EL (cell line): ENCODE results near the gene LAD1.

Source experiments
- DNase-seq: peaks from one replicate; pipeline ENCODE4 v3.0.0-alpha.2; 2016

LAD1 gene

DNA sequence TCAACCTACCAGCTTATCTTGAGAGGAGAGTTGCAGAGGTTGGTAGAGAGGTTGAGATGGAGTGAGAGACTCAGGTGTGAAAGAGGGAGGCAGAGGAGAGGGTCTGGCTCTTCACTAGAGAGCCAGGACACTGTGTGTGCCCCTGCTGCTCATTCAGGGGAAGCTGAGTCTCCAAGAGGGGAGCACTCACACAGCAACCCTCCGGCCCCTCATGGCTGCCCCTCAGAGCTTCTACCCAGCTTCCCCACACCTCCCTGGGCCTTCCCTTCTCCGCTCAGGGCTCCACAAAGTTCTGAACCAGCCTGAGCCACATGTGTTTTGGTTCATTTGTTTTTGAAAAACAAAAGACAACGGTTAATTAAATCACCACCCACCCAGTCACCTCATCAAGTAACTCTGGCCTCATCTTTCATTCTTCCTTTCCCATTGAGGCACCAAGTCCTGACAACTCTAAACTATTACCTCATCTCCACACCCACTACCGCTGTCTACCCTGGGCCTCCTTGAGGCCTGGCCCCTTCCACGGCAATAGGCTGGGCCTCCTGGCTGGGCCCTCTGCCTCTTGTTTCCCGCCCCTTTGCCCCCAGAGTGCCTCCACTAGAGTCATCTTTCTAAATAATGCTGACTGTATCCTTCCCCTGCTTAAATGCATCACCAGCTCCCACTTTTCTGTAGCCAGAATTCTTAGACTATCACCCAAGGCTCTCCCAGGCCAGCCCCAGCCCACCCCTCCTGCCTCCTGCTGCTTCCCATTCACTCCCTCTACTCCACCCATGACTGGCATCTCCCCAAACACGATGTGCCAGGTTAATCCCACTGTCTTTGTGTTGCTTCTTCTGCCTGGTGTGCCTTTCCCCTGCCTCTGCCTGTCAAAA is 54.7 kb downstream of the LAD1 start:
- DNase-seq: no peak

DNA sequence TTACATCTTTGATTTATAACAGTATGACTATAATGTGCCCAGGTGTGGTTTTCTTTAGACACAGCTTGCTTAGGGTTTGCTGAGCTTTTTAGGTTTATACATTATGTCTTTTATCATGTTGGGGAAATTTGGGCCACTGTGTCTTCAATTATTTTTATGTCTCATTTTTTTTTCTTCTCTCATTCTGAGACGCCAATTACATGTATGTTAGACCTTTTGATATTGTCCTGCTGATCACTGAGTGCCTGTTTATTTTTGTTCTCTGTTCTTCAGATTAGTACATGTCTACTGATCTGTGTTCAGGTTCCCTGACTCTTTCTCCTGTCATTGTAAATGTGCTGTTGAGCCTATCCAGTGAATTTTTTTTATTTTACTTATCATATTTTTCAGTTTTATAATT is 57.7 kb downstream of the LAD1 start:
- no peak for DNase-seq

DNA sequence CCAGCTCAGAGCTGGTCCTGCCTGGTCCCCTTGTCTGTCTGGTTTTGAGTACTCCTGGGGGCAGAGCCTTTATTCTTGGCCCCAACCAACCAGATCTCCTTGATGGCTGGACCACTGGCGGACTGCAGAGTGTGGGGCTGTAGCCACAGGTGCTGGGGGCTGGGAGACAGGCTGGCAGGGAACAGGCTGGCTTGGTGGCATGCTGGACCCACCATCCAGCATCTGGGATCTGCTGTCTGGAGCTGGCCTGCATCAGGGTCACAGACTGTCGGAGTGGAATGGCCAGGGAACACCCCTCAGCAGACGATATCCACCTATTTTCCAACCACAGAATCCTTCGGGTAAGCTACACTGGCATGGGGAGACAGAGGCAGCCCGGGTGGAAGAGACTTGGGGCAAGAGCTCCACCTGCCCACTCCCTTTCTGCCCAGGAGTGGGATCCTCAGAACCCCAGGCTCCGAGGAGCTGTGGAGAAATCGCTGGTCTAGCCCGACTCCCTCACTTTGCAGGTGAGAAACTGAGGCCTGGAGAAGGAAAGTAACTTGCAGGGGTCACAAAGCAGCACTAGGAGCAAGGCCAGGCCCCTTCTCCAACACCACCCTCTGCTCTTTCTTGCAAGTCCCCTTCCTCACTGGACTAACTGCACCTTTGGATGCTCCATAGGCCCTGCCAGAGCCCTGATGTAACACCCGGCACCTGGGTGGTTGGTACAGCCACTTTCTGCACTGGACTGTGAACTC is 62.2 kb downstream of the LAD1 start:
- no peak for DNase-seq

DNA sequence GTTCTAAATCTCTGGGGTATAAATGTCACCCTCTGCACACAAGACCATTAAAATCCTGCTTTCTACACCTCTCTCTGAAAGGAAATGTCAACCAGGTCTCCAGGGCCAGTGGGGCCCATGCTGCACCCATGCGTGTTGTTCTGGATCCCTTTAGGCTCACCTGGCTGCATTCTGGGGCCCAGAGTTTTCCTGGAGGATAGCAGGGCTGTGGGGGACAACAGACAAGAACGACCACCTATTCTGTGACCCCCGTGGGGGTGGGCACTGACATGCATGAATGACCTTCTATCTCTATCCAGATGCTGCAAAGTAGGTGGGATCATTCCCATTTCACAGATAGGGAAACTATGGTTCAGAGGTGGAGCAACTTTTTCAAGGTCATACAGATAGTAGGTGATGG is 63.2 kb downstream of the LAD1 start:
- DNase-seq: no peak

DNA sequence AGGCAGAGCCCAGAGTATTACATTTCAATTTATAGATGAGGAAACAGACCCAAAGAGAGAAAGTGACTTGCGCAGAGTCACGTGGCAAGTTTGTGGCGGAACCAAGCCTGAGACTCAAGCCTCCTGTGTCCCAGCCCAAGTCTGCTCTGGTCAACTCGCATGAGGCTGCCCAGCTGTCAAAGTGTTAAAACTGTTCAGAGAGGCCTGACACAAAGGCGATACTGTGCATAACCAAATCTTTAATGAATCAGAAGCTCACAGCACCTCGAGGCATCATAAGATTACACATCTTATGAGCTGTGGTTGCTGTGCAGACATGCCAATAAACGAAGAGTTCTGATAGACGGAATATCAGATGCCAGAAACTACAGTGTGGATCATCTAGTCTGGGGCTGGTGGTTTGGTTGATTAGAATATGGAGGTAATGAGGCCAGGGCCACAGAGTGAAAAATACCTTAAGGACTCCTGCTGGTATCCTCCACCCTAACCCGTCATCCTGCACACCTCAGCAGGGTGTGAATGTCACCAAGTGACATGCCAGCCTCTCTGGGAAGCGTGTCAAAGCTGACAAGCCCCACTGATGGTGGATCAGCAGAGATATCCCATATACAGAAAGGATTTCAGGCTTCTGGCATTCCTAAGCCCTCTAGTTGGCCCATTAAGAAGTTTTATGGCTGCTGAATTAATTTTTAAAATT is 63.8 kb downstream of the LAD1 start:
- no peak for DNase-seq

DNA sequence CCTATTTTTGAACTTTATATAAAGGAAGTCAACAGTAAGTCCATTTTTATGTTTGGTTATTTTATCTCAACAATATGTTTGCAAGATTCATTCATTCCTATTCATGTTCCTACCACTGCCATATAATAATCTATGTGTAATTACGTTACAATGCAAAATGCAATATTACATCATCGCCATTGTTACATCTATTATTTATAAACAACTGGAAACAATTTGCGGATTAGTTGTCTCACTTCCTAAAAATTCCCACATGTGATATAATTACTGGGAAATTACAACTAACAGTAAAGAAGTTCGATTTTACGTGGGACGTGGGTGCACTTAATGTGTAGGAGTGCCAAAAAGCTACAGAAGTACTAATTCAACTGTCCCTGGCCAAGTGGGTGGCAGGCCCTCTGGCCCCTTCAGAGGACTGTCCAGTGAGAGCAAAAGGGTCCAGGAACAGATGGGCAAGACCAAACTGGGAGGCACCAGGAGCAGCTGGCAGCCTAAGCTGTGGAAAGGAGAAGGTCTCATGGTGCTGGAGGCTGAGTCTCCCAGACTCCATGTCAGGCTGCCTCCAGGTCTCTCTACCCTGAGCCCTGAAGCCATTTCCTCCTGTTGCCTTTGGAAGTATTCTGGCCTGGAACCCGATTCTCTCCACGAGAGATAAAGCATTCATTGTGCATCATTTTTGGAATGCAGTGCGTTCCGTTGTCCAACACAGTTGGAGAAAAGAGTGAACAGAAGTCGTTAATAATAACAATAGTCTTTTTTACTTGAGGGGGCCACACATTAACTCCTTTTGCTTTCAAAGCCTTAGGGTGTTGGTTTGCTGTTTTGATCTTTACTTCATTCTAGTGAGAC is 64.6 kb downstream of the LAD1 start:
- no peak for DNase-seq

DNA sequence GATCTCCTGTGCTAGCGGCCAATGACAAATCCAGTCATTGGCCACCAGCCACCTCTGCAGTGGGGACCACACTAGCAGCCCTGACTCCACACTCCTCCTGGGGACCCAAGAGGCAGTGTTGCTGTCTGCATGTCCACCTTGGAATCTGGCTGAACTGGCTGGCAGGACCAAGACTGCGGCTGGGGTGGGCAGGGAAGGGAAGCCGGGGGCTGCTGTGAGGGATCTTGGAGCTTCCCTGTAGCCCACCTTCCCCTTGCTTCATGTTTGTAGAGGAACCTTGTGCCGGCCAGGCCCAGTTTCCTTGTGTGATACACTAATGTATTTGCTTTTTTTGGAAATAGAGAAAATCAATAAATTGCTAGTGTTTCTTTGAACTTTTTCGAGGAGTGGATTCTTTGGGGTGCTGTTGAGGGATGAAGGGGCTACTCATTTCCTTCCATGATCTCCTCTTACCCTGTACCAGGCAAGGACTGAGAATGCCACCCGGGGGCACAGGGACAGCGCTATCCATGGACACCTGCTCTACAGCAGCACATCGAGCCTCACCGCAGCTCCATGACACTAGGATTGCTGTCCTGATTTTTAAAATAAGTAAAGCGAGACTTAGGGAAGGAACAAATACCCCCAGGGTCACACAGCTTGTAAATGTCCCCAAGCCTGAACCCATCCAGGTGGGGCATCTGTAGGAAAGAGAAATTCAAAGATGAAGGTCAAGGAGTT is 66.3 kb downstream of the LAD1 start:
- no peak for DNase-seq

DNA sequence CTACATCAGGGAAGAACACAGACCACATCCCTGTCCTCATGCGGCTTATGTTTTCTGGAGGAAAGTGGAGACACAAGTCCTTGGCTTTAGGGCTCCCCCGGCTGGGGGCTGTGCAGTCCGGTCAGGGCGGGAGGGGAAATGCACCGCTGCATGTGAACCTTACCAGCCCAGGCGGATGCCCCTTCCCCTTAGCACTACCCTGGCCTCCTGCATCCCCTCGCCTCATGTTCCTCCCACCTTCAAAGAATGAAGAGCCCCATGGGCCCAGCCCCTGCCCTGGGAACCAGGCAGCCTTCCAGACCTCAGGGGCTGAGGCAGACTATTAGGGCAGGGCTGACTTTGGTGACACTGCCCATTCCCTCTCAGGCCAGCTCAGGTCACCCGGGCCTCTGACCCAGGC is 67.1 kb downstream of the LAD1 start:
- no peak for DNase-seq

DNA sequence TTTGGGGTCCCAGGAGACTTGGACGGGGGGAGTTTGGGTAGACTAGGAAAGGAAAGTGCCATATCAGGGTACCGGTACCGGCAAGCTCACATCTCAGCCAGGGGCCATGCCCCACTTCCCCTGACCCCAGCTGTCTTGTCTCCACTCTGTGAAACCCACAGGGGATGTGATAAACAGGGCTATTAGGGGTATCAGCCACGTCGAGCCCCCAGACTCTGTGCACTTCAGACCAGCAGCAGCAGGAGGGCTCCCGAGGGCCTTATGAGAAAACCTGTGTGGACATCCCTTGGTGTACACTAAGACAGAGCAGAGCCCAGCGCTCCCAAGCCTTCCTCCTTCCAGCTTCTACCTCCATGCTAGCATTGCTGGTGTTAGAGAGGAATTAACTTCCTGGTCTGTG is 68.0 kb downstream of the LAD1 start:
- DNase-seq: no peak
